Vagina (tissue), 2 donors: ENCODE results near the gene ZNF829. TPM values are rescaled to one million over a fixed set of nuclear protein-coding genes. Genes with fewer than 3 reads are reported as not detected.
A peak's percentile ranks its signal among the peaks of the same experiment; 100 is the strongest.

Experiments
- DNase-seq, 2 donors: peaks; one replicate each; pipeline ENCODE4 v3.0.0-alpha.2; 2017; ENCODE audit errors: extremely low spot score in 2 of 2
- H3K27ac ChIP-seq: fragments of 200-600 bp; sonication (generic); one replicate; pipeline ENCODE4 v1.5.1; 2019
- H3K27me3 ChIP-seq: fragments of 200-600 bp; sonication (generic); one replicate; pipeline ENCODE4 v1.5.1; 2019
- H3K36me3 ChIP-seq, 2 donors: fragments of 200-600 bp; sonication (generic); one replicate each; pipeline ENCODE4 v1.5.1; 2017 to 2019
- H3K4me1 ChIP-seq: fragments of 200-600 bp; sonication (generic); one replicate; pipeline ENCODE4 v1.5.1; 2019
- H3K4me3 ChIP-seq, 2 donors: fragments of 200-600 bp; sonication (generic); 1 replicate in 1 of 2; 2 replicates in 1 of 2; pipeline ENCODE4 v1.5.1; 2016 to 2019
- H3K9me3 ChIP-seq: fragments of 200-600 bp; sonication (generic); one replicate; pipeline ENCODE4 v1.5.1; 2019
- POLR2A ChIP-seq, 2 donors: fragments of 450-650 bp; IDR thresholded peaks; one replicate each; pipeline ENCODE4 v1.6.1; 2017; ENCODE audit warnings: antibody characterized with exemption in 2 of 2, mild to moderate bottlenecking in 2 of 2, moderate library complexity in 2 of 2
- POLR2AphosphoS5 ChIP-seq, 2 donors: sonication (generic); formaldehyde crosslinking; IDR thresholded peaks; one replicate each; pipeline ENCODE4 v1.9.0; 2017; ENCODE audit warnings: antibody characterized with exemption in 2 of 2, mild to moderate bottlenecking in 2 of 2, low read depth in 1 of 2; ENCODE audit not compliant: insufficient read depth in 1 of 2
- intact Hi-C: fragments of 100-400 bp; cut with DNase I; formaldehyde crosslinking; loops from one replicate; pipeline ENCODE4 v1.15.1; 2023
- total RNA-seq: library from RNA; depleted of rRNA; stranded (reverse); fragments of >200 nt; gene quantifications from one replicate; pipeline ENCODE4 v1.2.3, GENCODE V29; 2016
- TF ChIP-seq, protein P1 (sequence below), 3 experiments: fragments of 450-650 bp in 2 of 3; fragments of 200-600 bp in 1 of 3; sonication (generic) in 1 of 3; IDR thresholded peaks; one replicate each; pipeline ENCODE4 v1.5.1; 2017 to 2019; ENCODE audit warnings: antibody characterized with exemption in 3 of 3, mild to moderate bottlenecking in 2 of 3, moderate library complexity in 2 of 3

The ZNF829 gene
- total RNA-seq, 1 donor from 2014 or later: 2.0 TPM

DNA sequence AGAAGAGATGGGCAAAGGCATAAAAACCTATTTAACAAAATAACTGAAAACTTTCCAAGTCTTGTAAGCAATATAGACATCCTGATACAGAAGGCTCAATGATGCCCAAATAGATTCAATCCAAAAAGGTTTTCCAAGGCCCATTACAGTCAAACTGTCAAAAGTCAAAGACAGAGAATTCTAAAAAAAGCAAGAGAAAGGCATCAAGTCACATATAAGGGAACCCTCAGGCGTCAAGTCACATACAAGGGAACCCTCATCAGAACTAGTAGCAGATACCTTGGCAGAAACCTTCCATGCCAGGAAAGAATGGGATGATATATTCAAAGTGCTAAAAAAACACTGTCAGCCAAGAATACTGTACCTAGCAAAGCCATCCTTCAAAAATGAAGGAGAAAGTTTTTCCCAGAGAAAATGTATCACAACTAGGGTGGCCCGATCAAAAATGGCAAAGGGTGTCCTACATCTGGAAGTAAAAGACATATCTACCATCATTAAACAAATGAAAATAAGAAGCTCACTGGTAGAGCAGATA lies 21.2 kb downstream of the ZNF829 start:
- Histone ChIP-seq H3K27me3 (no peaks in the 10 kb centered on the region), H3K9me3 (peaks cover 88% of the 10 kb centered on the region), H3K4me1 (no peaks in the 10 kb centered on the region), H3K4me3 (no peak overlapping the region), H3K36me3 (peaks cover 20 to 98% of the 10 kb centered on the region in 2 donors), H3K27ac (no peak overlapping the region)
- intact Hi-C loops: no loop called here
- TF ChIP-seq POLR2AphosphoS5 (IDR thresholded peaks at IDR 0.05; ENCODE audit: insufficient read depth in 1 of 2, low read depth in 1 of 2) (no peak), POLR2A (IDR thresholded peaks at IDR 0.05) (no peak)
- TF ChIP-seq, protein P1, sequence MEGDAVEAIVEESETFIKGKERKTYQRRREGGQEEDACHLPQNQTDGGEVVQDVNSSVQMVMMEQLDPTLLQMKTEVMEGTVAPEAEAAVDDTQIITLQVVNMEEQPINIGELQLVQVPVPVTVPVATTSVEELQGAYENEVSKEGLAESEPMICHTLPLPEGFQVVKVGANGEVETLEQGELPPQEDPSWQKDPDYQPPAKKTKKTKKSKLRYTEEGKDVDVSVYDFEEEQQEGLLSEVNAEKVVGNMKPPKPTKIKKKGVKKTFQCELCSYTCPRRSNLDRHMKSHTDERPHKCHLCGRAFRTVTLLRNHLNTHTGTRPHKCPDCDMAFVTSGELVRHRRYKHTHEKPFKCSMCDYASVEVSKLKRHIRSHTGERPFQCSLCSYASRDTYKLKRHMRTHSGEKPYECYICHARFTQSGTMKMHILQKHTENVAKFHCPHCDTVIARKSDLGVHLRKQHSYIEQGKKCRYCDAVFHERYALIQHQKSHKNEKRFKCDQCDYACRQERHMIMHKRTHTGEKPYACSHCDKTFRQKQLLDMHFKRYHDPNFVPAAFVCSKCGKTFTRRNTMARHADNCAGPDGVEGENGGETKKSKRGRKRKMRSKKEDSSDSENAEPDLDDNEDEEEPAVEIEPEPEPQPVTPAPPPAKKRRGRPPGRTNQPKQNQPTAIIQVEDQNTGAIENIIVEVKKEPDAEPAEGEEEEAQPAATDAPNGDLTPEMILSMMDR (IDR thresholded peaks at IDR 0.05): no peak
- DNase-seq: no peak

DNA sequence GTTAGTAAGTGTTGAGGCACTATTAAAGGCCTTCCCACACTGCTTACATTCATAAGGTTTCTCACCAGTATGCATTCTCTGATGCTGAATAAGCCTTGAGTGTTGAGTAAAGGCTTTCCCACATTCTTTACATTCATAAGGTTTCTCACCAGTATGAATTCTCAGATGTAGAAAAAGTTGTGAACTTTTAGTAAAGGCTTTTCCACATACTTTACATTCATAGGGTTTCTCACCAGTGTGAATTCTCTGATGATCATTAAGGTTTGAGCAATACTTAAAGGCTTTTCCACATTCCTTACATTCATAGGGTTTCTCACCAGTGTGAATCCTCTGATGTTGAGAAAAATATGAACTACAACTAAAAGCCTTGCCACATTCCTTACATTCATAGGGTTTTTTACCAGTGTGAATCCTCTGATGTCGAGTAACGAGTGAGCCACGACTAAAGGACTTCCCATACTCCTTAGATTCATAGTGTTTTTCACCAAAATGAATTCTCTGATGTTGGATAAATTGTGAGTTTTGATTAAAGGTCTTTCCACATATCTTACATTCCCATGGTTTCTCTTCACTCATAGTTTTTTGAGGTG lies 24.2 kb downstream of the ZNF829 start:
- no peak overlapping the region for H3K4me3 ChIP-seq
- TF ChIP-seq POLR2AphosphoS5 (IDR thresholded peaks at IDR 0.05; ENCODE audit: insufficient read depth in 1 of 2, low read depth in 1 of 2) (no peak), POLR2A (IDR thresholded peaks at IDR 0.05) (no peak)
- TF ChIP-seq, protein P1 (IDR thresholded peaks at IDR 0.05): no peak
- H3K36me3 ChIP-seq: peaks cover 20 to 86% of the 10 kb centered on the region in 2 donors
- DNase-seq: no peak
- intact Hi-C loops: no loop called here
- no peaks in the 10 kb centered on the region for H3K27me3 ChIP-seq
- no peak overlapping the region for H3K27ac ChIP-seq
- H3K9me3 ChIP-seq: peaks cover 88% of the 10 kb centered on the region
- no peaks in the 10 kb centered on the region for H3K4me1 ChIP-seq

DNA sequence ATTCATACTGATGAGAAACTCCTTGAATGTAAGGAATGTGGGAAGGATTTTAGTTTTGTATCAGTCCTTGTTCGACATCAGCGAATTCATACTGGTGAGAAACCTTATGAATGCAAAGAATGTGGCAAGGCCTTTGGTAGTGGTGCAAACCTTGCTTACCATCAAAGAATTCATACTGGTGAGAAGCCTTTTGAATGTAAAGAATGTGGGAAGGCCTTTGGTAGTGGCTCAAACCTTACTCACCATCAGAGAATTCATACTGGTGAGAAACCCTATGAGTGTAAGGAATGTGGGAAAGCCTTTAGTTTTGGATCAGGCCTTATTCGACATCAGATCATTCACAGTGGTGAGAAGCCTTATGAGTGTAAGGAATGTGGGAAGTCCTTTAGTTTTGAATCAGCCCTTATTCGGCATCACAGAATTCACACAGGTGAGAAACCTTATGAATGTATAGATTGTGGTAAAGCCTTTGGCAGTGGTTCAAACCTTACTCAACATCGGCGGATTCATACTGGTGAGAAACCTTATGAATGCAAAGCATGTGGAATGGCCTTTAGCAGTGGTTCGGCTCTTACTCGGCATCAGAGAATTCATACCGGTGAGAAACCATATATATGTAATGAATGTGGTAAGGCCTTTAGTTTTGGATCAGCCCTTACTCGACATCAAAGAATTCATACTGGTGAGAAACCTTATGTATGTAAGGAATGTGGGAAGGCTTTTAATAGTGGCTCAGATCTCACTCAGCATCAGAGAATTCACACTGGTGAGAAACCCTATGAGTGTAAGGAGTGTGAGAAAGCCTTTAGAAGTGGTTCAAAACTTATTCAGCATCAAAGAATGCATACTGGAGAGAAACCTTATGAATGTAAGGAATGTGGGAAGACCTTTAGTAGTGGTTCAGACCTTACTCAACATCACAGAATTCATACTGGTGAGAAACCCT lies 38.8 kb downstream of the ZNF829 start:
- no peak overlapping the region for H3K4me3 ChIP-seq

DNA sequence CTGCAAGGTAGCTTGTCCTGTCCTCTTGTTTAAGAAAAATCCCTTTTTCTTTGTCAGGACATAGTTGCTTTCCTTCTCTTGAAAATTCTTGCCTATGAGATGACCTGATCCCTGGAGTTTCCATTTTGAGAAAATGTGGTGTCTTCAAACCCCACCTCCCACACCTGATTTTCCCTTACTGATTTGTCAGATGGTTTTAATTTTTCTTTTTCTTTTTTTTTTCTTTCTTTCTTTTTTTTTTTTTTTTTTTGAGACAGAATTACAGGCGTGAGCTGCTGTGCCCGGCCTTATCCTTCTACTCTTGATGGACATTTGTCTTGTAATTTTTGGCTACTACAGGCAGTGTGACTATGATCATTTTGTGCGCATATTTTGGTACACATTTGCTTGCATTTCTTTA lies 64.2 kb downstream of the ZNF829 start:
- Histone ChIP-seq H3K27ac (no peak overlapping the region), H3K36me3 (peaks cover 0 to 33% of the 10 kb centered on the region in 2 donors), H3K9me3 (peaks cover 2% of the 10 kb centered on the region), H3K4me3 (peak overlapping the region in 1 of 2 donors; percentile 66), H3K27me3 (no peaks in the 10 kb centered on the region), H3K4me1 (peaks cover 24% of the 10 kb centered on the region)
- DNase-seq: no peak
- intact Hi-C loops: no loop called here
- TF ChIP-seq POLR2AphosphoS5 (IDR thresholded peaks at IDR 0.05; ENCODE audit: insufficient read depth in 1 of 2, low read depth in 1 of 2): no peak
- TF ChIP-seq POLR2A (IDR thresholded peaks at IDR 0.05): no peak
- TF ChIP-seq, protein P1 (IDR thresholded peaks at IDR 0.05): no peak

More for the DNA sequence above, 38.8 kb downstream of the ZNF829 start:
- H3K4me1 ChIP-seq: no peaks in the 10 kb centered on the region
- H3K27ac ChIP-seq: no peak overlapping the region
- DNase-seq: no peak
- peaks cover 81% of the 10 kb centered on the region for H3K9me3 ChIP-seq
- intact Hi-C loops: loop anchor here (10.0 kb wide), 1 partner anchor 132 kb away; no protein-coding TSS in a partner anchor
- no peaks in the 10 kb centered on the region for H3K27me3 ChIP-seq
- peaks cover 4 to 82% of the 10 kb centered on the region in 2 donors for H3K36me3 ChIP-seq
- TF ChIP-seq, protein P1 (IDR thresholded peaks at IDR 0.05): no peak
- TF ChIP-seq POLR2AphosphoS5 (IDR thresholded peaks at IDR 0.05; ENCODE audit: insufficient read depth in 1 of 2, low read depth in 1 of 2): no peak
- no peak for TF ChIP-seq POLR2A (IDR thresholded peaks at IDR 0.05)
